HepG2 (cell line): Measurements from ENCODE around the gene NFATC4. TPM values are rescaled to one million over a fixed set of nuclear protein-coding genes. Genes with fewer than 3 reads are reported as not detected.

Experiments
- CAMTA2 ChIP-seq: sonication (generic); formaldehyde crosslinking; IDR thresholded peaks from 2 replicates; pipeline ENCODE4 v1.4.0; 2020; ENCODE audit warnings: mild to moderate bottlenecking, missing genetic modification reagents, borderline replicate concordance
- CC2D1A ChIP-seq: sonication (generic); formaldehyde crosslinking; IDR thresholded peaks from 2 replicates; pipeline ENCODE4 v1.8.1; 2023; ENCODE audit warnings: mild to moderate bottlenecking, missing genetic modification reagents
- CREM ChIP-seq, 2 experiments: sonication (generic) in 1 of 2; formaldehyde crosslinking in 1 of 2; IDR thresholded peaks; 2 replicates each; pipeline versions ENCODE4 v1.4.0 to v1.6.1; 2016 to 2020; ENCODE audit warnings: antibody characterized with exemption in 1 of 2, mild to moderate bottlenecking in 1 of 2, missing genetic modification reagents in 1 of 2
- FOXJ3 ChIP-seq: sonication (generic); formaldehyde crosslinking; IDR thresholded peaks from 2 replicates; pipeline ENCODE4 v1.4.0; 2020; ENCODE audit warnings: missing genetic modification reagents, mild to moderate bottlenecking, borderline replicate concordance
- GTF2F1 ChIP-seq: fragments of 150-350 bp; IDR thresholded peaks from 2 replicates; pipeline ENCODE4 v1.6.1; 2014; ENCODE audit warnings: low read length
- MYNN ChIP-seq: sonication (generic); formaldehyde crosslinking; IDR thresholded peaks from 2 replicates; pipeline ENCODE4 v1.4.0; 2020; ENCODE audit warnings: mild to moderate bottlenecking, low read depth, missing genetic modification reagents
- NPAS2 ChIP-seq: sonication (generic); formaldehyde crosslinking; IDR thresholded peaks from 2 replicates; pipeline ENCODE4 v1.8.0; 2022; ENCODE audit warnings: mild to moderate bottlenecking, missing genetic modification reagents, borderline replicate concordance
- NR1H2 ChIP-seq: sonication (generic); formaldehyde crosslinking; IDR thresholded peaks from 2 replicates; pipeline ENCODE4 v1.8.1; 2022; ENCODE audit warnings: low read depth, missing genetic modification reagents, borderline replicate concordance
- NRL ChIP-seq: sonication (generic); formaldehyde crosslinking; IDR thresholded peaks from 2 replicates; pipeline ENCODE4 v1.5.0; 2020; ENCODE audit warnings: missing genetic modification reagents, mild to moderate bottlenecking, moderate library complexity, borderline replicate concordance
- REXO4 ChIP-seq: sonication (generic); formaldehyde crosslinking; IDR thresholded peaks from 2 replicates; pipeline ENCODE4 v1.8.0; 2022; ENCODE audit warnings: missing genetic modification reagents, mild to moderate bottlenecking, borderline replicate concordance
- RORA ChIP-seq: sonication (generic); formaldehyde crosslinking; IDR thresholded peaks from 2 replicates; pipeline ENCODE4 v1.5.0; 2020; ENCODE audit warnings: mild to moderate bottlenecking, missing genetic modification reagents, moderate library complexity
- SP2 ChIP-seq: sonication (generic); formaldehyde crosslinking; IDR thresholded peaks from 2 replicates; pipeline ENCODE4 v1.5.1; 2020; ENCODE audit warnings: mild to moderate bottlenecking, missing genetic modification reagents
- SPEN ChIP-seq: sonication (generic); formaldehyde crosslinking; IDR thresholded peaks from 2 replicates; pipeline ENCODE4 v1.5.1; 2020; ENCODE audit warnings: low read depth, mild to moderate bottlenecking, missing genetic modification reagents
- SRSF4 ChIP-seq: fragments of 200-400 bp; formaldehyde crosslinking; IDR thresholded peaks from one replicate; pipeline ENCODE4 v1.6.1; 2018; ENCODE audit warnings: mild to moderate bottlenecking, low read depth, low read length, moderate library complexity; ENCODE audit not compliant: poor library complexity, severe bottlenecking
- YEATS2 ChIP-seq: sonication (generic); formaldehyde crosslinking; IDR thresholded peaks from 2 replicates; pipeline ENCODE4 v1.4.0; 2020; ENCODE audit warnings: missing genetic modification reagents, borderline replicate concordance
- ZNF672 ChIP-seq: sonication (generic); formaldehyde crosslinking; IDR thresholded peaks from 2 replicates; pipeline ENCODE4 v1.8.1; 2022; ENCODE audit warnings: missing genetic modification reagents
- polyA plus RNA-seq, 8 experiments: library from polyadenylated mRNA; depleted of rRNA in 3 of 8; stranded (reverse) in 7 of 8; unstranded in 1 of 8; fragments of >200 nt; fragmentation: Illumina TruSeq in 4 of 8; extraction: Trizol in 4 of 8; gene quantifications; 2 replicates each; pipeline versions ENCODE4 v1.2.1 to v1.2.3, GENCODE V29; 2011 to 2016; ENCODE audit warnings: low read depth in 4 of 8, missing spikeins in 1 of 8, mixed read lengths in 1 of 8; ENCODE audit not compliant: insufficient read depth in 1 of 8
- total RNA-seq, 5 experiments: library from RNA; depleted of rRNA; stranded (reverse); fragments of >200 nt; fragmentation: Illumina TruSeq; extraction: Trizol; gene quantifications; 2 replicates each; pipeline ENCODE4 v1.2.3, GENCODE V29; 2016; ENCODE audit warnings: low read depth in 1 of 5
- TF ChIP-seq, protein P1 (sequence below): sonication (generic); formaldehyde crosslinking; IDR thresholded peaks from 2 replicates; pipeline ENCODE4 v1.5.0; 2020; ENCODE audit warnings: missing genetic modification reagents, mild to moderate bottlenecking, borderline replicate concordance
- TF ChIP-seq, protein P2 (sequence below), 2 experiments: sonication (generic) in 1 of 2; formaldehyde crosslinking in 1 of 2; IDR thresholded peaks; 2 replicates each; pipeline versions ENCODE4 v1.6.1 to v1.9.0; 2014 to 2022; ENCODE audit warnings: antibody characterized with exemption in 1 of 2, borderline replicate concordance in 1 of 2, inconsistent platforms in 1 of 2, low read depth in 1 of 2, missing genetic modification reagents in 1 of 2
- TF ChIP-seq, protein P3 (sequence below): sonication (generic); formaldehyde crosslinking; IDR thresholded peaks from 2 replicates; pipeline ENCODE4 v1.5.0; 2020; ENCODE audit warnings: mild to moderate bottlenecking, missing genetic modification reagents
- TF ChIP-seq, protein P4 (sequence below): sonication (generic); formaldehyde crosslinking; IDR thresholded peaks from 2 replicates; pipeline ENCODE4 v1.4.0; 2020; ENCODE audit warnings: mild to moderate bottlenecking, missing genetic modification reagents

NFATC4 gene
- total and polyA plus RNA-seq, 2 of the 13 experiments (the other 11 are each of a cell fraction or from before 2014, with no cell fraction given): 0.04 to 0.15 TPM

DNA sequence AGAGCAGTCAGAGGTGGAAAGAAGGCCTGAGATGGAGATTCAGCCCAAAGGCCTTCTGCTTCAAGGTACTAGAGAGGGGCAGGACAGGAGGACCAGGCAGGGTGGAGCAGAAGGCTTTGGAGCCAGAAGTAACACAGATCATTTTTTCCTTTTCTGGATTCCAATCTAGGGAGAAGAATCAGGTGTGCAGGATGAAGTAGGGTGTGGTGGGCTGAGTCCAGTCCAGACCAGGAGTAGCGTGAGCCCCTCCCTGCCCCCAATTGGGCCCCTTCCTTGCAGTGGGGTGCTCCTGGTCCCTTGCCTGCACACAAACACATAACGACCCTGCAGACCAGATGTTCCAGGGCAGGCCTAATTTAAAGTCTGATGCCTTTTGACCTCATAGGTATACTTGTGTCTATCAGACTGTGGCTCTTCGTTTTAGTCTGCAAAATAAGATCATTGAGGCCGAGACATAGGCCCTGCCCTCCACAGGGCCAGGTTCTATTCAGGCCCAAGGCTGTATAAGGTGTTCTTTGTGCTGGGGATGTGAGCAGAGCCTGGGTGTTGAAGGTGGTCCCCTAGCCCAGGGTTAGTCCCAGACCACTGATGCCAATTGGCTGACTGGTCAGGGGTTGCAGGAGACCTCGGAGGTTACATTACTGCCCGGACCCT, 29.8 kb downstream of the NFATC4 start (continued):
- TF ChIP-seq NR1H2 (CRISPR knock-in tag) (no peak), NRL (CRISPR knock-in tag) (0 out of 2 replicates have a peak, but pooled peaks have one; percentile 26), ZNF672 (no peak), RORA (CRISPR knock-in tag) (no peak), REXO4 (CRISPR knock-in tag) (no peak), CAMTA2 (CRISPR knock-in tag) (0 out of 2 replicates have a peak, but pooled peaks have one; percentile 34), CC2D1A (0 out of 2 replicates have a peak, but pooled peaks have one; percentile 23), SPEN (CRISPR knock-in tag) (no peak), YEATS2 (CRISPR knock-in tag) (no peak), SP2 (CRISPR knock-in tag) (0 out of 2 replicates have a peak, but pooled peaks have one; percentile 39), CREM (IDR thresholded peaks at IDR 0.05) (no peak), CREM (CRISPR knock-in tag; IDR thresholded peaks at IDR 0.05) (no peak), GTF2F1 (no peak), NPAS2 (CRISPR knock-in tag) (no peak), SRSF4 (no peak), FOXJ3 (CRISPR knock-in tag) (no peak), MYNN (CRISPR knock-in tag) (no peak)
- TF ChIP-seq, protein P1, sequence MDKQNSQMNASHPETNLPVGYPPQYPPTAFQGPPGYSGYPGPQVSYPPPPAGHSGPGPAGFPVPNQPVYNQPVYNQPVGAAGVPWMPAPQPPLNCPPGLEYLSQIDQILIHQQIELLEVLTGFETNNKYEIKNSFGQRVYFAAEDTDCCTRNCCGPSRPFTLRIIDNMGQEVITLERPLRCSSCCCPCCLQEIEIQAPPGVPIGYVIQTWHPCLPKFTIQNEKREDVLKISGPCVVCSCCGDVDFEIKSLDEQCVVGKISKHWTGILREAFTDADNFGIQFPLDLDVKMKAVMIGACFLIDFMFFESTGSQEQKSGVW (CRISPR knock-in tag): no peak
- TF ChIP-seq, protein P2, sequence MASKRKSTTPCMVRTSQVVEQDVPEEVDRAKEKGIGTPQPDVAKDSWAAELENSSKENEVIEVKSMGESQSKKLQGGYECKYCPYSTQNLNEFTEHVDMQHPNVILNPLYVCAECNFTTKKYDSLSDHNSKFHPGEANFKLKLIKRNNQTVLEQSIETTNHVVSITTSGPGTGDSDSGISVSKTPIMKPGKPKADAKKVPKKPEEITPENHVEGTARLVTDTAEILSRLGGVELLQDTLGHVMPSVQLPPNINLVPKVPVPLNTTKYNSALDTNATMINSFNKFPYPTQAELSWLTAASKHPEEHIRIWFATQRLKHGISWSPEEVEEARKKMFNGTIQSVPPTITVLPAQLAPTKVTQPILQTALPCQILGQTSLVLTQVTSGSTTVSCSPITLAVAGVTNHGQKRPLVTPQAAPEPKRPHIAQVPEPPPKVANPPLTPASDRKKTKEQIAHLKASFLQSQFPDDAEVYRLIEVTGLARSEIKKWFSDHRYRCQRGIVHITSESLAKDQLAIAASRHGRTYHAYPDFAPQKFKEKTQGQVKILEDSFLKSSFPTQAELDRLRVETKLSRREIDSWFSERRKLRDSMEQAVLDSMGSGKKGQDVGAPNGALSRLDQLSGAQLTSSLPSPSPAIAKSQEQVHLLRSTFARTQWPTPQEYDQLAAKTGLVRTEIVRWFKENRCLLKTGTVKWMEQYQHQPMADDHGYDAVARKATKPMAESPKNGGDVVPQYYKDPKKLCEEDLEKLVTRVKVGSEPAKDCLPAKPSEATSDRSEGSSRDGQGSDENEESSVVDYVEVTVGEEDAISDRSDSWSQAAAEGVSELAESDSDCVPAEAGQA (IDR thresholded peaks at IDR 0.05; ENCODE audit: low read depth): 0 out of 2 replicates have a peak, but pooled peaks have one; percentile 28
- TF ChIP-seq, protein P2 (CRISPR knock-in tag; IDR thresholded peaks at IDR 0.05; ENCODE audit: borderline replicate concordance): no peak
- TF ChIP-seq, protein P3, sequence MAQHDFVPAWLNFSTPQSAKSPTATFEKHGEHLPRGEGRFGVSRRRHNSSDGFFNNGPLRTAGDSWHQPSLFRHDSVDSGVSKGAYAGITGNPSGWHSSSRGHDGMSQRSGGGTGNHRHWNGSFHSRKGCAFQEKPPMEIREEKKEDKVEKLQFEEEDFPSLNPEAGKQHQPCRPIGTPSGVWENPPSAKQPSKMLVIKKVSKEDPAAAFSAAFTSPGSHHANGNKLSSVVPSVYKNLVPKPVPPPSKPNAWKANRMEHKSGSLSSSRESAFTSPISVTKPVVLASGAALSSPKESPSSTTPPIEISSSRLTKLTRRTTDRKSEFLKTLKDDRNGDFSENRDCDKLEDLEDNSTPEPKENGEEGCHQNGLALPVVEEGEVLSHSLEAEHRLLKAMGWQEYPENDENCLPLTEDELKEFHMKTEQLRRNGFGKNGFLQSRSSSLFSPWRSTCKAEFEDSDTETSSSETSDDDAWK (CRISPR knock-in tag): no peak
- TF ChIP-seq, protein P4, sequence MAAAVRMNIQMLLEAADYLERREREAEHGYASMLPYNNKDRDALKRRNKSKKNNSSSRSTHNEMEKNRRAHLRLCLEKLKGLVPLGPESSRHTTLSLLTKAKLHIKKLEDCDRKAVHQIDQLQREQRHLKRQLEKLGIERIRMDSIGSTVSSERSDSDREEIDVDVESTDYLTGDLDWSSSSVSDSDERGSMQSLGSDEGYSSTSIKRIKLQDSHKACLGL: no peak
